Left lung (tissue), 10 donors: Measurements from ENCODE around the gene PCDHA6. TPM values are rescaled to one million over a fixed set of nuclear protein-coding genes. Genes with fewer than 3 reads are reported as not detected.
A peak's percentile ranks its signal among the peaks of the same experiment; 100 is the strongest.
"Not testable (repeated sequence)": the region's sequence is repeated elsewhere in the genome, so short reads cannot be mapped to it uniquely, and the experiment has no call there.

ENCODE experiments used
- ATAC-seq: fragments of 200-7000 bp; cut with Tn5 transposase; one replicate; pipeline ENCODE4 v1.9.1; 2020; ENCODE audit warnings: moderate library complexity
- DNase-seq, 4 donors: peaks; one replicate each; pipeline ENCODE4 v3.0.0-alpha.2; 2013 to 2020
- H3K27ac ChIP-seq, 2 donors: fragments of 200-600 bp; sonication (generic) in 1 of 2; one replicate each; pipeline versions ENCODE4 v1.5.0 to v1.8.0; 2020 to 2021
- H3K27me3 ChIP-seq, 2 donors: fragments of 200-600 bp; sonication (generic) in 1 of 2; one replicate each; pipeline versions ENCODE4 v1.5.0 to v1.8.0; 2020 to 2021
- H3K36me3 ChIP-seq, 2 donors: fragments of 200-600 bp; sonication (generic) in 1 of 2; one replicate each; pipeline versions ENCODE4 v1.5.0 to v1.8.0; 2020 to 2021
- H3K4me1 ChIP-seq, 2 donors: fragments of 200-600 bp; one replicate each; pipeline ENCODE4 v1.8.0; 2021
- H3K4me3 ChIP-seq, 2 donors: fragments of 200-600 bp; sonication (generic) in 1 of 2; one replicate each; pipeline versions ENCODE4 v1.5.0 to v1.8.0; 2020 to 2021; ENCODE audit warnings: mild to moderate bottlenecking in 1 of 2
- H3K9me3 ChIP-seq, 2 donors: fragments of 200-600 bp; sonication (generic) in 1 of 2; one replicate each; pipeline versions ENCODE4 v1.5.0 to v1.8.0; 2020 to 2021
- CTCF ChIP-seq, 2 donors: fragments of 200-600 bp; sonication (generic) in 1 of 2; IDR thresholded peaks; one replicate each; pipeline versions ENCODE4 v1.5.0 to v1.8.0; 2021; ENCODE audit warnings: antibody characterized with exemption in 2 of 2
- intact Hi-C, 2 donors: fragments of 100-400 bp; cut with DNase I; formaldehyde crosslinking; loops; one replicate each; pipeline versions ENCODE4 v1.11.2 to v1.14.2; 2022
- polyA plus RNA-seq, 6 donors: library from polyadenylated mRNA; unstranded; fragments of 120-200 nt; gene quantifications; one replicate each; pipeline ENCODE4 v1.2.1, GENCODE V29; 2013; ENCODE audit not compliant: insufficient read length in 6 of 6
- total RNA-seq, 2 donors: library from RNA; stranded (reverse); fragmentation: NEBNext Ultra II Directional; extraction: Animal tissue kit (Norgen Biotek cat#: 25700); gene quantifications; one replicate each; pipeline ENCODE4 v1.2.1, GENCODE V29; 2021
- donor health status: DM: no; HTN: yes; CAD: no.
- donor health status: DM: no; HTN: no; CAD: no.

The PCDHA6 gene
- total and polyA plus RNA-seq, 8 donors: 0.34 to 1.8 (median 0.50) TPM

- intact Hi-C loops: no loop called here
- DNase-seq (no peak), ATAC-seq (no peak)
- Histone ChIP-seq H3K36me3 (no peaks in the 10 kb centered on the region), H3K27ac (no peak within 1 kb of the TSS), H3K9me3 (peaks cover 0 to 20% of the 10 kb centered on the region in 2 donors), H3K4me1 (no peaks in the 10 kb centered on the region), H3K4me3 (no peak within 1 kb of the TSS), H3K27me3 (peaks cover 4 to 52% of the 10 kb centered on the region in 2 donors)
- TF ChIP-seq CTCF (IDR thresholded peaks at IDR 0.05): peak; percentile 13 to 14
Observed at GRCh38 chr5:140840978-140841962, 13.5 kb downstream of the PCDHA6 start, which contains the start of gene PCDHA8. Gene PCDHA8 (plus strand): TSS chr5:140841187. CDS start chr5:140841322, 135 bp downstream.

GRCh38 chr5:140842798-140843733, 15.3 kb downstream of the PCDHA6 start:
- no peak overlapping the region for H3K27ac ChIP-seq
- no peaks in the 10 kb centered on the region for H3K36me3 ChIP-seq
- intact Hi-C loops: no loop called here
- H3K4me3 ChIP-seq: no peak overlapping the region
- TF ChIP-seq CTCF (IDR thresholded peaks at IDR 0.05): no peak
- DNase-seq: peak in 1 of 4 donors; percentile 41
- H3K4me1 ChIP-seq: no peaks in the 10 kb centered on the region
- H3K27me3 ChIP-seq: peaks cover 4 to 39% of the 10 kb centered on the region in 2 donors
- peaks cover 0 to 17% of the 10 kb centered on the region in 2 donors for H3K9me3 ChIP-seq
- ATAC-seq: no peak

GRCh38 chr5:140848139-140849102, 20.7 kb downstream of the PCDHA6 start, which contains the start of gene PCDHA9:
Gene PCDHA9 (plus strand): TSS chr5:140848382. CDS start chr5:140848496, 114 bp downstream.
- H3K4me3 ChIP-seq, H3K4me1 ChIP-seq, intact Hi-C loops, DNase-seq, H3K27ac ChIP-seq, H3K36me3 ChIP-seq, ATAC-seq: not testable (repeated sequence)
- Histone ChIP-seq H3K9me3 (peaks cover 0 to 12% of the 10 kb centered on the region in 2 donors), H3K27me3 (peaks cover 0 to 26% of the 10 kb centered on the region in 2 donors)

GRCh38 chr5:140849831-140850634, 22.3 kb downstream of the PCDHA6 start:
- H3K36me3 ChIP-seq, ATAC-seq, H3K4me1 ChIP-seq, H3K4me3 ChIP-seq, intact Hi-C loops, H3K27ac ChIP-seq: not testable (repeated sequence)
- peak in 1 of 4 donors; percentile 46 for DNase-seq
- Histone ChIP-seq H3K9me3 (peaks cover 0 to 11% of the 10 kb centered on the region in 2 donors), H3K27me3 (peaks cover 0 to 25% of the 10 kb centered on the region in 2 donors)
